GM12892 (cell line): ENCODE measurements around the gene ATG4D.

Experiments
- POLR2A ChIP-seq: IDR thresholded peaks from 2 replicates; pipeline ENCODE4 v1.6.1; 2011; ENCODE audit warnings: low read depth, low read length, control low read depth
- POLR2AphosphoS5 ChIP-seq: IDR thresholded peaks from 2 replicates; pipeline ENCODE4 v1.6.1; 2011; ENCODE audit warnings: low read depth, low read length, control low read depth

DNA sequence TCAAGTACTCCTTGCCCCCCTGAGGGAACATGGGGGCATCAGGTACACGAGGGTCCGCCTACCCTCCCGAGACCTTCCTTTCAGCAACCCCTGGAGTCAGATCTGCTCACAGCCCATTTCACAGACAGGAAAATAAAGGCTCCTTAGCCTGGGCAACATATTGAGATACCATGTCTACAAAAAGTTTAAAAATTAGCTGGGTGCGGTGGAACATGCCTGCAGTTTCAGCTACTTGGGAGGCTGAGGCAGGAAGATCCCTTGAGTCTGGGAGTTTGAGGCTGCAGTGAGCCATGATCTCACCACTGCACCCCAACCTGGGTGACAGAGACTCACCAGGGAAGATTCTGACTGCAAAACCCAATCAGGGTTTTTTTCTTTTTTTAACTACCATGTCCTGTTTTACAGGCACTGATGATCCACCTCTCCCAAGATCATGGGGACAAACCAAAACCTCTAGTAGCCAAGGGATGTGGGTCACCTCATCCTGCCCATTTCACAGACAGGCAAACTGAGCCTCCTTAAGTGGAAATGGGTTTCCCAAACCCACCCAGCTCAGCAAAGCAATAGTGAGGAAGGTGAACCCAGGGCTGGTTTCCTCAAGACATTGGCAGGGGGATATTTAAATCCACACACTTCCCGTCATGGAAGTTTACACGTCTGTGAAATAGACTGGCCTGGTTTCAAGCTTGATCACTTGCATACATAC, 31.5 kb downstream of the ATG4D start:
- TF ChIP-seq POLR2AphosphoS5 (no peak), POLR2A (no peak)
